GM21526 (cell line): ENCODE results near the gene ANTXRL.
"Not testable (repeated sequence)": the region's sequence is repeated elsewhere in the genome, so short reads cannot be mapped to it uniquely, and the experiment has no call there.

Experiments used
- ATAC-seq: cut with Tn5 transposase; IDR thresholded peaks from one replicate; pipeline ENCODE4 v1.9.1; 2021; ENCODE audit warnings: moderate library complexity; ENCODE audit not compliant: unreplicated experiment, low FRiP score

Gene ANTXRL

DNA sequence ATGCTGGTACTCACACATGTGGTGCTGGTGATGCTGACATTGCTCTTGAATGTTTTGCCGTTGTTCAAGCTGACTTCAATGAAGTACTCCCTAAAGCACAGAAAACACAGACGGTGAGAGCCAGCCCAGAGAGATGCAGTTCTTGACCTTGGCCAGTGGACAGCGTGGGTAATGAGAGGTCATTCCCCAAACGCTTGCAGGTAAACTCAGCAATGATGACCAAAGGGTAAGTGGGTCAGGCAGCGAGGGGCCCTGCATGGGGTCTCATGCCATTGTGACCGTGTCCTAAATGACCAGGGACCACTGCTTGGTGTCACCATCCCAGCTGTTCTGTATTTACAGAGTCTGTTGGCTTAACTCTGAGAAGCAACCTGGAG lies 32.8 kb upstream of the ANTXRL start:
- ATAC-seq = no peak

DNA sequence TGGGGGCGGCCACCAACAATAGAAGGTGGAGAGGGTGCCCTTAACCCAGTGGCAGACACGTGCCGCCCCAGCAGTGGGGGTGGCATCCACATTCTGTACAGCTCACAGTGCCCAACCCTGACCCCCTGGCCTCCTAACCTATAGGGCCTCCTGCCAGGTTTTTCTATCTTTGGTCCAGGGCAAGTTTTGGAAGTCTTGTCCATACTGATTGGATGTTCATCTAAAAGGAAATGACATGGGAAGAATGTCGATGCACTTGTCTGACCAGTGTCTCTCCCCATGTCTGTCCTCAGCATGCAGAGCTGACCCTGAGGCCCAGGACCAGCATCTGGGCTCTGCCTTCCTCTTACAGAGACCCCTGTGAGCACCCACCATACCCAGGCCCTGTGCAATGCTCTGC lies 32.3 kb upstream of the ANTXRL start:
- no peak for ATAC-seq

DNA sequence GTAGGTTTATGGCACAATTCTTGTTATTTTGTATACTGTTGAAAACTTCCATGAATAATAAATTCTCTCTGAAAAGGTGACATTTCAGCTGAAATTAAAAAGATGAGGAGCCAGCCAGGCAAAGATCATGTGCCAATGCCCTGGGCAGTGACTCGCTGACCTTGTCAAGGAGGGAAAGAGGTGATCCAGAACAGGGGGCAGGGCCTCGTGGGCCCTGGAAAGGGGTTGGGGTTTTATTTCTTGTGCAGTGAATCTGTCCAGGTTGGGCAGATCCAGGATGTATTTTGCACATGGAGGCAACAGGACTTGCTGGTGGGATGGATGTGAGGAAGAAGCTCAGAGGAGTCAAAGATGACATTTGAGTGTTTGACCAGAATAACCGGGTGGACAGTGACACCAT lies 31.6 kb upstream of the ANTXRL start:
- ATAC-seq = not testable (repeated sequence)

DNA sequence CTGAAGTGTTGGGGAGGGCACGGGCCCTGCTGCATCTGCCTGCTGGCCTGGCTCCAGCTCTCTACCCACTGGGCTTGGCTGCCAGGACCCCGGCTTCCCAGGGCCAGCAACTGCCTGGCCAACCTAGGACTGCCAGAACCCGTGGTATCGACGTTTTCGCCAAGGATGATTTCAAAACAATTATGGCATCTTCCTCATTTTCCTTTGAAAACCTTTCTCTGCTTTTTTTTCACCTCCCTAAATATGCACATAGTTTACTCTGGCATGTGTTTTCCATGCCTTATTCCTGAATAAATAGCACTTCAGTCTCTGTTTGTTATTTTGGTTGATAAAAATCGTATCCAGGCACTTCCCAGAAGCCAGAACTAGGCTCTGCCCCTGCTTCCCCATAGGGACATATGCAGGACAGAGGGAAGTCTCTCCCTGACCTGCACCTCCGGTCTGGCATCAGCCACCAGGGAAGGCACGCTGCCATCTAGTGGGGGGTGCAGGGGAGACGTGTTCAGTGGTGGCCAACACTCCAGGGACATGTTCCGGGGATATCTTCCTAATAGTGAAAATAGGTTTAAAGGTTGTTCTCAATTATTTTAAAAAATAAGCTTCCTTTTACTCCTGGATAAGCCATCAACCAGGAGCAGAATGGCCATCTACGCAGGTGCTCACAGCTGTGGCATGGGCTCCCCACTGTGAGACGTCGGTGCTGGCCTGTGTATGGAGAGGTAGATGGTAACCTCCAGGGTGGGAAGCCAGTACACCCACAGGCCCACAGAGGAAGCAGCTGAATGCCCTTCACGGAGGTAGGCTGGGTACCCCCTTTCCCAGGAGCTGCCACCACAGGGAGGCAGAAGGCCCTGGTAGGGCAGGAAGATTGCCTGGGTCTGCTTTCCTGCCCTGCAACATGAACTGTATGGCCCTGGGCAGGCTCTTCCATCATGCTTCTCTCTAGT lies 30.7 kb upstream of the ANTXRL start:
- ATAC-seq = no peak

DNA sequence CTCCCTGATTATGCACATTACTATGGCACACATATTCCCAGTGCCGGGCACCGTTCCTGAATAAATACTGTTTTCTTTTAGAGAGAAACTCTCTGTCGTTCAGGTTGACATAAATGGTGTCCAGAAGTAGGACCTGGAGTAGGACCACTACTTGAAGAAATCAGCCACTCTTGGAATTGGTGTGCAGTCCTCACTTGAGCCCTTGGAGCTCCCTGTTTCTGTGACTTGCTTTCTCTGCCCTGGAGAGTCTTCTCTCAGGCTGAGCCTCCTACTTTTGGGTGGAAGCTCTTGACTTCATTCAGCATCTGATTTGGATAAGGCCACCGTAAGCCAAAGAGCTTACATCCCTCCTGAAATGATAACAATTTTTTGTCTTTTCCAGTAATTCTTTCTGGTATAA lies 29.7 kb upstream of the ANTXRL start:
- no peak for ATAC-seq

DNA sequence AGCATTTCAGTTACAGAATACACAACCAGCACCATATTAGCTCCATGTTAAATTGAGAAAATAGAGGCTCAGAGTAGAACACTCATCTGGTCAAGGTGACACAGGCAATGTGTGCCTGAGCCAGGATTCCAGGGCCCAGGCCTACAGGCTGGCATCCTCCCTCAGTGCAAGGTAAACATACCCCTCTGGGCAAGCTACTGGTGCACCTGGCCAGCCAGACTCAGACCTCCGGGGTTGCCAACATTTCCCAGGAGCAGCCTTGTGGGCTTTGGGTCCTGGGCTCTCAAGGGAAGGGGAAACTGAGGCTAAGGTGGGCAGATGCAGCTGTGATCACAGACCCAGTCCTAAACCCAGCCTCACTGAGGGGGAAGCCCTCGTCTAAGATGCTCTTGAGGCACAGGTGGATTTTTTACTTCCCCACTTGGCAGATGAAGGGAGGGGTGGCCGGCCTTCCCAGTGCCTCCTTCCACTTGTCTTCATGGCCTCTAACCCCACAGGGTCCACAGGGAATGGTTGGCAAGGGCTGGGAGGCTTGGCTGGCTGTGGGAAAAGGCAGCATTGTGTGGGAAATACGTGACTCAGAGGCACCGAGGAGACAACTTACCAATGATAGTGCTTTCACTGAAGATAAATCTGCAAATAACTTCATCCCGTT lies 23.8 kb upstream of the ANTXRL start:
- not testable (repeated sequence) for ATAC-seq

GRCh38 chr10:46263831-46264268 lies 22.9 kb upstream of the ANTXRL start:
- ATAC-seq = no peak

GRCh38 chr10:46264336-46264735 lies 22.5 kb upstream of the ANTXRL start:
- no peak for ATAC-seq

GRCh38 chr10:46264737-46265368 lies 21.9 kb upstream of the ANTXRL start:
- ATAC-seq = no peak

DNA sequence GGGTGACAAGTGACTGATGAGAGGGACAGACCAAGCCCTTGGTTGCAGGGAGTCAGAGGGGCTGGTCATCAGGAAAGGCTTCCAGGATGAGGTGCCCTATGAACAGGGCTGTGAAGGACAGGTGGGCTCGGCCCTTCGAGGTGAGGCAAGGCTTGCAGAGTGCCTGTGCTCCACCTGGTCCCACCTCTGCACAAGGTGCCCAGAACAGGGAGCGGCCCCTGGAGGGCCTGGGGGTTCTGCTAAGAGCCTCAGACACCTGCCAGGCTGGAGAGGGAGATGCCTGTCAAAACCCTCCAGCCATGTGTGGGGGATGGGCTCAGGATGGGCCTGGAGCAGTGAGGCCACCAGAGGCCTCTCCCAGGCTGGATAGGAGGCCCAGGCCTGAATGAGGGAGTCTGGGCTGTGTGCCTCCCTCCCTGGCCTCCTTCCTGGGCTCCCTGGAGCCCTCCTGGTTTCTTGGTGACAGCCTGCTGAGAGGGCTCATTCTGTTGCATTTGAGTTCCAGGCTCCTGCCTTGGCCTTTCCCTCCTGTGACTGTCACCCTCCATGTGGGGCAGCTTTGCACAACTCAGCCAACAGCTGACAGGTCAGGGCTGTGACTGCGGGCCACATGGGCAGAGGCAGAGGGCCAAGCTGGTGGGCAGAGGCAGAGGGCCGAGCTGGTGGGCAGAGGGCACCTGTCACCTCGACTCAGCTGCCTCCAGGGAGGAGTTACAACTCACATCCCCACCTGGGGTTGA lies 21.1 kb upstream of the ANTXRL start:
- not testable (repeated sequence) for ATAC-seq

DNA sequence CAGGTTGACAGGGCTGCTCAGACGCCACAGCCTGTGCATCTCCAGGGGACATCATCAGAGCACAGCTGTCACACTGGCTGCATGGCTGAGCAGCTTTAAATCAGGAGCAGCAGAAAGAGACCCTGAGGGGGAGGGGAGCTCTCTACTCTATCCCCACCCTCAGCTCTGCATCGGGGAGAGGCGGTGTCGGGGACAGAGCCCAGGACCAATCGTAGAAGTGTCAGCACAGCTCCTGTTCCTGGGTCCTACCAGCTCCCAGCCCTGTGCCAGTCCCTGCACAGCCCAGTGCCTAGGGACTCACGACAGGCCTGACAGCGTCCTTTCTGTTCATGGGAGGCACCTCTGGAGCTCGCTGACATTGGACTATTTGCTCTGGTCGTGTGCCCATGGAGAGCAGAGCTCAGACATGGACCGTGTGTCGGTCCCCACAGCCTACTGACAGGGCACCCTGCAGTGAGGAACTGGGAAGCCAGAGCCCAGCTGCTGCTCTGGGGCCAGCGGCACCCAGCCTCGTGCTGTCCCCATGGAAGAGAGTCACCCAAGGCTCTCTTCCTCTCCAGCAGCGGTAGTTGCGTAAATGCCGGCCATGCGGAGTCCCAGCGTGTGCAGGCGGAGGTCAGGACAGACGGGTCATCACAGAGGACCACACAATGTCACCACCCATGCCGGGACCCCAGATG lies 20.4 kb upstream of the ANTXRL start:
- ATAC-seq = no peak

- ATAC-seq = no peak
Measured at GRCh38 chr10:46267132-46267985, 19.4 kb upstream of the ANTXRL start.

- ATAC-seq = peak; percentile 75
Measured at GRCh38 chr10:46268076-46268881, 18.5 kb upstream of the ANTXRL start.

GRCh38 chr10:46269554-46270053 lies 17.2 kb upstream of the ANTXRL start:
- ATAC-seq = not testable (repeated sequence)

DNA sequence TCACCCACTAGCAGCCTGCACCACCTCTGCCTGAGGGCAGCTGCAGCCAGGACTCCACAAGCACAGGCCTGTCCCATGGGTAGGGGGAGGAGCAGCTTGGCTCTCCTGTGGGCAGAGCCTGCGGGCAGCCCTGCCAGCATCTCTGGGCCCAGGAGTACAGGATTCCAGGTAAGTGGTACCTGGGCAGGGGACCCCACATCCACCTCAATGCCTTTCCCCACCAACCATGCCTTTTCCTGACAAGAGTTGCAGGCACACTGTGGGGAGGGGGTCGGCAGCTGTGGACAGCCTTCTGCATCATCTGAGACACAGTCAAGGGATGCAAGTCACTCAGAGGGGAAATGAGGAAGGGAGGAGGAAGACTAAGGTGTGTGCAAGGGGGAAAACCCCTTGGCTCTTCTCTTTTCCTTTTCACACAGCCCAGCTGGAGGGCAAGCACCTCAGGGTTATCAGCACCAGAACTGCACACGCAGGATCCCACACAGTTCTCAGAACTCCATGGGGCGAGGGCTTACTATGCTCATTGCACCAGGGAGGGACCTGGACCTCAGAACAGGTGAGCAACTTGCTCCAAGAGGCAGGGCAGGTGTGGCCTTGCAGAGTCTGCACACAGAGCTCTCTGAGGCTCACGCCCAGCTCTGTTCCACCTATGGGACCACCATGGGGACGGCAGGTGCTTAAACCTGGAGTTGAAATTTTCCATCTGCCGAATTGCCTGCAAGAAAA lies 16.5 kb upstream of the ANTXRL start:
- no peak for ATAC-seq

GRCh38 chr10:46270963-46271530 lies 15.8 kb upstream of the ANTXRL start:
- not testable (repeated sequence) for ATAC-seq
